HG02885 (cell line): Measurements from ENCODE around the gene KCND3.

ENCODE experiments used
- ATAC-seq: cut with Tn5 transposase; IDR thresholded peaks from one replicate; pipeline ENCODE4 v1.9.1; 2021; ENCODE audit warnings: mild to moderate bottlenecking; ENCODE audit not compliant: unreplicated experiment, poor library complexity

Gene KCND3

GRCh38 chr1:111856411-111857185, 132.9 kb downstream of the KCND3 start:
- ATAC-seq = no peak

GRCh38 chr1:111855260-111855659, 134.2 kb downstream of the KCND3 start:
- no peak for ATAC-seq

GRCh38 chr1:111852261-111852721, 137.2 kb downstream of the KCND3 start:
- no peak for ATAC-seq

- no peak for ATAC-seq
Measured at GRCh38 chr1:111851552-111851951, 137.9 kb downstream of the KCND3 start.

- ATAC-seq = no peak
Measured at GRCh38 chr1:111850109-111850508, 139.4 kb downstream of the KCND3 start.

- no peak for ATAC-seq
Measured at GRCh38 chr1:111848852-111849545, 140.5 kb downstream of the KCND3 start.

- no peak for ATAC-seq
Measured at GRCh38 chr1:111847466-111847865, 142.0 kb downstream of the KCND3 start.

- no peak for ATAC-seq
Measured at GRCh38 chr1:111846842-111847241, 142.6 kb downstream of the KCND3 start.

GRCh38 chr1:111843177-111843576, 146.3 kb downstream of the KCND3 start:
- ATAC-seq = no peak

- ATAC-seq = no peak
Measured at GRCh38 chr1:111842411-111842810, 147.1 kb downstream of the KCND3 start.

GRCh38 chr1:111841746-111842145, 147.7 kb downstream of the KCND3 start:
- no peak for ATAC-seq

- ATAC-seq = no peak
Measured at GRCh38 chr1:111841189-111841588, 148.3 kb downstream of the KCND3 start.

- no peak for ATAC-seq
Measured at GRCh38 chr1:111837393-111837792, 152.1 kb downstream of the KCND3 start.

GRCh38 chr1:111836111-111836510, 153.4 kb downstream of the KCND3 start:
- no peak for ATAC-seq

- no peak for ATAC-seq
Measured at GRCh38 chr1:111835514-111835913, 154.0 kb downstream of the KCND3 start.

GRCh38 chr1:111834956-111835355, 154.5 kb downstream of the KCND3 start:
- ATAC-seq = no peak

GRCh38 chr1:111833334-111833733, 156.1 kb downstream of the KCND3 start:
- no peak for ATAC-seq

GRCh38 chr1:111832521-111833155, 156.8 kb downstream of the KCND3 start:
- no peak for ATAC-seq

GRCh38 chr1:111831153-111831552, 158.3 kb downstream of the KCND3 start:
- no peak for ATAC-seq

- no peak for ATAC-seq
Measured at GRCh38 chr1:111827946-111828345, 161.5 kb downstream of the KCND3 start.

GRCh38 chr1:111826278-111826677, 163.2 kb downstream of the KCND3 start:
- ATAC-seq = no peak
